PC-9 (cell line): ENCODE measurements around the gene SRSF3. TPM values are rescaled to one million over a fixed set of nuclear protein-coding genes. Genes with fewer than 3 reads are reported as not detected.
A peak's percentile ranks its signal among the peaks of the same experiment; 100 is the strongest.

Source experiments
- BruUV-seq: library from RNA; stranded (reverse); fragments of 400-500 nt; replicated peaks from 2 replicates; lab custom pipeline; 2021; lab: Mats Ljungman, UMichigan
- CTCF ChIA-PET: fragments of 300-600 bp; sonication (Branson Sonifier 250); formaldehyde crosslinking; loops from one replicate; lab custom pipeline; 2022; ENCODE audit warnings: antibody characterized with exemption; lab: Charles Lee
- POLR2A ChIA-PET: fragments of 300-600 bp; sonication (Branson Sonifier 250); formaldehyde crosslinking; loops from one replicate; lab custom pipeline; 2022; ENCODE audit warnings: antibody characterized with exemption; ENCODE audit not compliant: unreplicated experiment; lab: Charles Lee
- DNase-seq, 2 experiments: peaks; one replicate each; pipeline versions ENCODE4 v3.0.0 to v3.0.0-alpha.2; 2015 to 2022; ENCODE audit warnings: mixed read lengths in 1 of 2
- H2AFZ ChIP-seq: fragments of 200-600 bp; sonication (generic); 2 replicates; pipeline ENCODE4 v1.8.1; 2017; ENCODE audit warnings: antibody characterized with exemption
- H3F3A ChIP-seq: fragments of 200-600 bp; sonication (generic); 2 replicates; pipeline ENCODE4 v1.8.1; 2017; ENCODE audit warnings: antibody characterized with exemption, mild to moderate bottlenecking, low read depth; ENCODE audit not compliant: insufficient read depth
- H3K27ac ChIP-seq: fragments of 200-600 bp; sonication (generic); 2 replicates; pipeline ENCODE4 v1.6.1; 2016; ENCODE audit warnings: mixed run types
- H3K27me3 ChIP-seq: fragments of 200-600 bp; sonication (generic); 2 replicates; pipeline ENCODE4 v1.6.1; 2016; ENCODE audit warnings: low read depth, mixed run types; ENCODE audit not compliant: insufficient read depth
- H3K36me3 ChIP-seq: fragments of 200-600 bp; sonication (generic); 2 replicates; pipeline ENCODE4 v1.6.1; 2016; ENCODE audit warnings: low read depth, mixed run types
- H3K4me1 ChIP-seq: fragments of 200-600 bp; sonication (generic); replicated peaks from 2 replicates; pipeline ENCODE4 v1.6.1; 2016; ENCODE audit warnings: mixed run types; ENCODE audit not compliant: insufficient read depth
- H3K4me2 ChIP-seq: fragments of 200-600 bp; sonication (generic); 2 replicates; pipeline ENCODE4 v1.6.1; 2017; ENCODE audit warnings: mixed run types
- H3K4me3 ChIP-seq: fragments of 200-600 bp; sonication (generic); 2 replicates; pipeline ENCODE4 v1.6.1; 2016; ENCODE audit warnings: mixed run types
- H3K79me2 ChIP-seq: fragments of 200-600 bp; sonication (generic); 2 replicates; pipeline ENCODE4 v1.6.1; 2017; ENCODE audit warnings: low read depth, mixed run types
- H3K9me2 ChIP-seq: fragments of 200-600 bp; sonication (generic); 2 replicates; pipeline ENCODE4 v1.8.1; 2017; ENCODE audit warnings: mild to moderate bottlenecking; ENCODE audit not compliant: insufficient read depth
- H3K9me3 ChIP-seq: fragments of 200-600 bp; sonication (generic); 2 replicates; pipeline ENCODE4 v1.8.1; 2016; ENCODE audit warnings: low read depth; ENCODE audit not compliant: insufficient read depth
- H4K20me1 ChIP-seq: fragments of 200-600 bp; sonication (generic); 2 replicates; pipeline ENCODE4 v1.8.1; 2017; ENCODE audit not compliant: insufficient read depth
- CTCF ChIP-seq: fragments of 200-600 bp; sonication (generic); conservative IDR thresholded peaks from 2 replicates; pipeline ENCODE4 v1.6.1; 2017; ENCODE audit warnings: mixed run types, antibody characterized with exemption, mild to moderate bottlenecking, moderate library complexity
- EZH2 ChIP-seq: fragments of 200-600 bp; sonication (generic); IDR thresholded peaks from 2 replicates; pipeline ENCODE4 v1.8.0; 2017; ENCODE audit warnings: antibody characterized with exemption, low read depth
- intact Hi-C: fragments of 100-400 bp; cut with micrococcal nuclease; formaldehyde crosslinking; loops from one replicate; pipeline ENCODE4 v1.10.0; 2022; ENCODE audit not compliant: unreplicated experiment
- total RNA-seq: library from RNA; stranded (reverse); gene quantifications from 2 replicates; pipeline ENCODE4 v1.2.3, GENCODE V29; 2021

SRSF3 gene
- total RNA-seq, 1 experiment from 2014 or later = 278 TPM

GRCh38 chr6:36546308-36546919, 47.7 kb upstream of the SRSF3 start:
- Histone ChIP-seq H4K20me1 (peaks cover 8% of the 10 kb centered on the region; the same call in 1 of the 2 replicates), H3K4me1 (peaks cover 37% of the 10 kb centered on the region), H3K27me3 (no peaks in the 10 kb centered on the region), H3K27ac (peak overlapping the region; percentile 51), H3K9me2 (no peaks in the 10 kb centered on the region), H3K4me3 (peak overlapping the region; percentile 92), H3K36me3 (peaks cover 5% of the 10 kb centered on the region), H3F3A (no peaks in the 10 kb centered on the region; the same call in 1 of the 2 replicates), H2AFZ (peak overlapping the region; percentile 89), H3K9me3 (no peaks in the 10 kb centered on the region), H3K4me2 (peak overlapping the region; percentile 94), H3K79me2 (peaks cover 58% of the 10 kb centered on the region)
- TF ChIP-seq EZH2 (no peak), CTCF (no peak)
- POLR2A ChIA-PET = interaction anchor here (0.8 to 1.0 kb wide), 2 partner anchors 31 to 33 kb away, joined by 4 to 12 read pairs; no protein-coding TSS in a partner anchor
- CTCF ChIA-PET = no interaction called here
- intact Hi-C loops = no loop called here
- TSS peak; percentile 72 for BruUV-seq
- no peak for DNase-seq

GRCh38 chr6:36546920-36547645, 47.1 kb upstream of the SRSF3 start, which contains the start of gene STK38:
TSS of gene STK38 (minus strand) at chr6:36547479. CDS start at chr6:36540202, 7,277 bp downstream.
- intact Hi-C loops = loop anchor here (1.0 kb wide), 2 partner anchors 32 to 46 kb away; no protein-coding TSS in a partner anchor

More at GRCh38 chr6:36546920-36547645, 47.1 kb upstream of the SRSF3 start, which contains the start of gene STK38:
- Histone ChIP-seq H3K79me2 (peaks cover 51% of the 10 kb centered on the region), H4K20me1 (0 out of 2 replicates have a peak, but pooled peaks cover 7% of the 10 kb centered on the region), H2AFZ (peak within 1 kb of the TSS; percentile 89), H3K9me3 (no peaks in the 10 kb centered on the region), H3F3A (no peaks in the 10 kb centered on the region; the same call in 1 of the 2 replicates), H3K4me3 (peak within 1 kb of the TSS; percentile 92), H3K36me3 (peaks cover 3% of the 10 kb centered on the region; the same call in 1 of the 2 replicates), H3K4me2 (peak within 1 kb of the TSS; percentile 94), H3K27ac (peak within 1 kb of the TSS; percentile 51), H3K27me3 (no peaks in the 10 kb centered on the region), H3K4me1 (peaks cover 36% of the 10 kb centered on the region), H3K9me2 (no peaks in the 10 kb centered on the region)
- POLR2A ChIA-PET = no interaction called here
- DNase-seq = peak; percentile 73 to 84
- CTCF ChIA-PET = no interaction called here
- TF ChIP-seq CTCF (peak; percentile 32; the same call in 1 of the 2 replicates), EZH2 (no peak)
- no TSS peak for BruUV-seq
